SK-N-MC (cell line): ENCODE measurements around the gene TGFBR3.

ENCODE experiments used
- EZH2 ChIP-seq: fragments of 200-600 bp; sonication (generic); IDR thresholded peaks from one replicate; pipeline ENCODE4 v1.6.1; 2017; ENCODE audit warnings: antibody characterized with exemption
- FOXP2 ChIP-seq: optimal IDR thresholded peaks from 2 replicates; pipeline ENCODE3; 2011; ENCODE audit warnings: mild to moderate bottlenecking, moderate library complexity; ENCODE audit not compliant: insufficient read depth; ENCODE audit errors: extremely low read length, control extremely low read depth
- POLR2AphosphoS5 ChIP-seq: IDR thresholded peaks from 2 replicates; pipeline ENCODE4 v1.6.1; 2012; ENCODE audit warnings: mild to moderate bottlenecking, low read depth, low read length, borderline replicate concordance

- no peak for TF ChIP-seq EZH2
- no peak for TF ChIP-seq POLR2AphosphoS5
- TF ChIP-seq FOXP2, result no peak
Measured at GRCh38 chr1:91846639-91847013, 39.3 kb downstream of the TGFBR3 start.
